OCI-LY7 (cell line): ENCODE data around the gene FERMT2. TPM values are rescaled to one million over a fixed set of nuclear protein-coding genes. Genes with fewer than 3 reads are reported as not detected.
A peak's percentile ranks its signal among the peaks of the same experiment; 100 is the strongest.

Source experiments
- BruUV-seq: library from RNA; stranded (reverse); fragments of 400-500 nt; replicated peaks from 2 replicates; lab custom pipeline; 2021; lab: Mats Ljungman, UMichigan
- CTCF ChIA-PET: fragments of 300-600 bp; sonication (Branson Sonifier 250); formaldehyde crosslinking; loops from one replicate; lab custom pipeline; 2022; ENCODE audit warnings: antibody characterized with exemption; ENCODE audit not compliant: unreplicated experiment; lab: Charles Lee
- POLR2A ChIA-PET: fragments of 300-600 bp; sonication (Branson Sonifier 250); formaldehyde crosslinking; loops from one replicate; lab custom pipeline; 2022; ENCODE audit warnings: antibody characterized with exemption; lab: Charles Lee
- DNase-seq: peaks from one replicate; pipeline ENCODE4 v3.0.0-alpha.2; 2015; ENCODE audit warnings: low spot score
- H2AFZ ChIP-seq: fragments of 200-600 bp; sonication (generic), shearing (Covaris generic); 2 replicates; pipeline ENCODE4 v1.6.1; 2014; ENCODE audit warnings: mild to moderate bottlenecking, antibody characterized with exemption, low read length, moderate library complexity
- H3K27ac ChIP-seq: fragments of 200-600 bp; sonication (generic); 2 replicates; pipeline ENCODE4 v1.5.1; 2014; ENCODE audit warnings: mixed run types, low read depth, mild to moderate bottlenecking, moderate library complexity, low read length, inconsistent platforms; ENCODE audit not compliant: poor library complexity, severe bottlenecking
- H3K36me3 ChIP-seq: fragments of 200-600 bp; sonication (generic); 2 replicates; pipeline ENCODE4 v1.6.1; 2014; ENCODE audit warnings: mild to moderate bottlenecking, antibody characterized with exemption, low read length, moderate library complexity, mixed read lengths; ENCODE audit not compliant: insufficient read depth
- H3K4me1 ChIP-seq: fragments of 200-600 bp; sonication (generic); 2 replicates; pipeline ENCODE4 v1.5.1; 2014; ENCODE audit warnings: mild to moderate bottlenecking, low read length; ENCODE audit not compliant: insufficient read depth, poor library complexity, severe bottlenecking
- H3K4me2 ChIP-seq: fragments of 200-600 bp; sonication (generic); 2 replicates; pipeline ENCODE4 v1.6.1; 2014; ENCODE audit warnings: mild to moderate bottlenecking, low read length
- H3K4me3 ChIP-seq: fragments of 200-600 bp; sonication (generic); 2 replicates; pipeline ENCODE4 v1.5.1; 2014; ENCODE audit warnings: mild to moderate bottlenecking, low read depth, low read length; ENCODE audit not compliant: poor library complexity, severe bottlenecking
- H3K79me2 ChIP-seq: fragments of 200-600 bp; sonication (generic); 2 replicates; pipeline ENCODE4 v1.6.1; 2016; ENCODE audit warnings: low read depth, mild to moderate bottlenecking, low read length, moderate library complexity, mixed read lengths; ENCODE audit not compliant: insufficient read depth
- H3K9me2 ChIP-seq: fragments of 200-600 bp; sonication (generic); 2 replicates; pipeline ENCODE4 v1.6.1; 2016; ENCODE audit warnings: mild to moderate bottlenecking, low read length, mixed read lengths; ENCODE audit not compliant: insufficient read depth
- H3K9me3 ChIP-seq: fragments of 200-600 bp; sonication (generic); 2 replicates; pipeline ENCODE4 v1.6.1; 2014; ENCODE audit warnings: mild to moderate bottlenecking, mixed run types, low read length, mixed read lengths
- H4K20me1 ChIP-seq: fragments of 200-600 bp; sonication (generic); 2 replicates; pipeline ENCODE4 v1.6.1; 2014; ENCODE audit warnings: mild to moderate bottlenecking, antibody characterized with exemption, low read length, moderate library complexity, mixed read lengths; ENCODE audit not compliant: insufficient read depth
- CTCF ChIP-seq: fragments of 200-600 bp; sonication (generic); conservative IDR thresholded peaks from 2 replicates; pipeline ENCODE4 v1.5.1; 2014; ENCODE audit warnings: mild to moderate bottlenecking, antibody characterized with exemption, low read length, moderate library complexity, mixed read lengths
- EZH2phosphoT487 ChIP-seq: fragments of 200-600 bp; sonication (generic); IDR thresholded peaks from 2 replicates; pipeline ENCODE4 v1.6.1; 2018; ENCODE audit warnings: low read depth, borderline replicate concordance, mild to moderate bottlenecking, mixed run types, antibody characterized with exemption, low read length, moderate library complexity, mixed read lengths
- intact Hi-C: fragments of 100-400 bp; cut with micrococcal nuclease; formaldehyde crosslinking; loops from one replicate; pipeline ENCODE4 v1.10.0; 2022; ENCODE audit not compliant: unreplicated experiment
- total RNA-seq, 2 experiments: library from RNA; depleted of rRNA in 1 of 2; stranded (reverse); fragments of >200 nt in 1 of 2; shearing (Covaris generic) in 1 of 2; gene quantifications; 2 replicates each; pipeline ENCODE4 v1.2.3, GENCODE V29; 2014 to 2022

The FERMT2 gene
- total RNA-seq, 2 experiments from 2014 or later: not detected

DNA sequence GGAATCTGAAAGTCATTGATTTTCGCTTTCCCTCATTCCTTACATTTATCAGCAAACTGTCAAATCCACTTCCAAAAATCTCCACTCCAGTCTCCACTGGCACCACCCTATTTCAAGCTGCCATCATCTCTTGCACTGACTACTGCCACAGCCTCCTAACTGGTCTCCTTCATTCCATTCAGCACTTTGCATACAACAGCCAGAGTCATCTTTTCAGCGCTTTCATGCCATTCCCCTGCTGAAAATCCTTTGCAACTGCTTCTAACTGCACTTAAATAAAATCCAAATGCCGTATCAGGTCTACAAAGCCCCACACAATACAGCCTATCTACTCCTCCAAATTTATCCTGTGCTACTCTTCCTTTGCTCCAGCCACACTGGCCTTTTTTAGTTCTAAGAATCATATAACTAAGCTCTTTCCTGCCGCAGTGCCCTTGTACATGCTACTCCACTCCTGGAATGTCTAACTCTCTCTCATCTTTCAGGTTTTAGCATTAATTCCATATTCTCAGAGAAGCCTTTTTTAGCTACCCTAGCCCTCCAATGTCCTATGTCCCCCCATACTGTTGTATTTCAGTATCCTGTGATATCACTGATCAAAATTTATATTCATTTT is 21.6 kb downstream of the FERMT2 start:
- TF ChIP-seq EZH2phosphoT487 (no peak), CTCF (no peak)
- DNase-seq: no peak
- Histone ChIP-seq H3K27ac (no peak overlapping the region), H3K9me3 (no peaks in the 10 kb centered on the region), H3K36me3 (no peaks in the 10 kb centered on the region), H2AFZ (no peak overlapping the region), H4K20me1 (no peaks in the 10 kb centered on the region), H3K79me2 (no peaks in the 10 kb centered on the region), H3K4me2 (no peak overlapping the region), H3K9me2 (no peaks in the 10 kb centered on the region), H3K4me1 (no peaks in the 10 kb centered on the region), H3K4me3 (no peak overlapping the region)
- POLR2A ChIA-PET: no interaction called here
- intact Hi-C loops: no loop called here
- BruUV-seq: no TSS peak
- CTCF ChIA-PET: interaction anchor here (0.8 kb wide), 1 partner anchor 9 kb away, joined by 3 read pairs; no protein-coding TSS in a partner anchor

DNA sequence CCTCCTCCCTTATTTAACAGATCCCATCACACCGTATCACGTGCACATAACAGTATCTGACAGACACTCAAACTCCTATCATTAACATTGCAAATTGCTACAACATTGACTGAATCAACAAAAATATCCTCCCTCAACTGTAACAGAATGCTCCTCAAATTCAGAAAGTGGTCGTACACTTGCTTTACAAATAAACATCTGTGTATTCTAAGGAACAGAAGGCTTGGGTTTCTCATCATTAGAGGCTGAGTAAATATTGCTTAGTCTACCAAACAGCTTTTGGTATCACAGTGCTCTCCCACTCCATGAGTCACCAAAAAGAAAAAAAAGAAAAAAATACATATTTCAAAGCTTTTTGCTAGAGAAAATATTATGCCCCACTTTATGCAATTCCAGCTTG is 23.9 kb downstream of the FERMT2 start:
- H3K4me3 ChIP-seq: no peak overlapping the region
- H3K9me2 ChIP-seq: no peaks in the 10 kb centered on the region
- ChIA-PET CTCF (no interaction called here), POLR2A (interaction anchor here (0.7 kb wide), 1 partner anchor 1398 kb away, joined by 4 read pairs; no protein-coding TSS in a partner anchor)
- no peaks in the 10 kb centered on the region for H3K36me3 ChIP-seq
- no peaks in the 10 kb centered on the region for H3K9me3 ChIP-seq
- no TSS peak for BruUV-seq
- no peak overlapping the region for H2AFZ ChIP-seq
- H4K20me1 ChIP-seq: no peaks in the 10 kb centered on the region
- H3K27ac ChIP-seq: no peak overlapping the region
- H3K4me2 ChIP-seq: no peak overlapping the region
- no peak for DNase-seq
- H3K4me1 ChIP-seq: no peaks in the 10 kb centered on the region
- H3K79me2 ChIP-seq: no peaks in the 10 kb centered on the region
- no peak for TF ChIP-seq CTCF
- intact Hi-C loops: no loop called here

- no peaks in the 10 kb centered on the region for H3K36me3 ChIP-seq
- H3K4me3 ChIP-seq: no peak overlapping the region
- POLR2A ChIA-PET: no interaction called here
- no TSS peak for BruUV-seq
- H3K9me2 ChIP-seq: no peaks in the 10 kb centered on the region
- no peaks in the 10 kb centered on the region for H3K9me3 ChIP-seq
- TF ChIP-seq EZH2phosphoT487 (no peak), CTCF (0 out of 2 replicates have a peak, but pooled peaks have one; percentile 21)
- DNase-seq: no peak
- no peak overlapping the region for H3K4me2 ChIP-seq
- no peaks in the 10 kb centered on the region for H4K20me1 ChIP-seq
- intact Hi-C loops: no loop called here
- no peaks in the 10 kb centered on the region for H3K79me2 ChIP-seq
- no peaks in the 10 kb centered on the region for H3K4me1 ChIP-seq
- H3K27ac ChIP-seq: no peak overlapping the region
- no peak overlapping the region for H2AFZ ChIP-seq
- CTCF ChIA-PET: no interaction called here
Measured at GRCh38 chr14:52923902-52924575, 26.8 kb downstream of the FERMT2 start.
